HG03103 (cell line): ENCODE data around the gene EPHB1.

ENCODE experiments used
- ATAC-seq: cut with Tn5 transposase; IDR thresholded peaks from one replicate; pipeline ENCODE4 v1.9.1; 2021; ENCODE audit warnings: low read depth; ENCODE audit not compliant: unreplicated experiment

The EPHB1 gene

DNA sequence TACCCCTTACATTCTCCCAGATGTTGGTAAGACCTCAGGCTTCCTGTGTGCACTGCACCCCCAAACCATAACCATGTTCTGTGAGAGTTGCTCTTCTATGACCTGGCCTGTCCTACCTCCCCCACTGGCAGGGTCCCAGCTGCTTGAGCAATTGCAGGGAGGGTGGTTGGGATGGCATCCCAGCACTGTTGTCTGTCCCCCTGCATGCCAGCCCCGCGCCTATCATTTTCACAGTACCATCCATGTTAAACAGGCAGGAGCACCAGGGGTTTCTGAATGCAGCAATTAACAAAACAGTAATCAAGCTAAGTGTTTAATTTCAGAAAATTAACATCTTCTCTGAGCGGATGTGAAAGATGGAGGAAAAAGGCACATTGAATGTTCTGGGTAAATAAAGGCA is 345.5 kb downstream of the EPHB1 start:
- ATAC-seq = no peak

DNA sequence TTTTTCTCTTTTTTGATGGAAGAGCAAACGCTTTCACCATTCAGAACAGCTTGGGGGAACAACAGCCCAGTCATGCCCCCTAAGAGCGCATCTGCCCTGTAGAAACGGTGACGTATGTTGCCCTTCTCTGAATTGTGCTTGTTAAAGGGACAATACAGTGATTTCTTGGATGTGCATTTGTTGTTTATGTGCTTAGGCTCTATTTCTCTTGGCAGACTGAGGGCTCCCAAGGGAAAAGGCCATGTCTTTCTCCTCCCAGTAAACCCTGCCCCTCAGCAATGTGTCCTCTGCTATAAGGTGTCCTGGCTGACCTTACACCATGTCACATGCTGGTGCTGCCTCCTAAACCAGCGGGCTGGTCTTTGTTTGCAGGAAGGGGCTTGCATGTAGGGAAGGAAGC is 346.1 kb downstream of the EPHB1 start:
- no peak for ATAC-seq

DNA sequence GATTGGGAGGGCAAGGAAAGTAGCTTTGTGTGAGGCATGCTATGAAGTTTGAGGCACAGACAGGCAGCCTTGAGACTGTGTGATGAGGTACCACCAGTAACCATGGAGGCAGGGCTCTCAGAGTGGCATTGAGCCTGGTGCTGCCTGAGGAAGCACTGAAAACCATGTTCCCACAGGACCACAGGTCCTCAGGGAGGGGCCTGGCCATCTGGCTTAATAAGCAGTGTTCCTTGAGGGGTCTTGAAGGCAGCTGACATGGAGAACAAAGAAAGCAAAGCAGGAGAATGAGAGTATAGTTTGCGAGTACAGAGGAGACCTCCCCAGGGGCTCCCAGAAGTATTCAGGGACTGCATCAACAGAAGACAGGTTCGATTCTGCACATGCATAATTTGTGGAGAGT is 346.6 kb downstream of the EPHB1 start:
- no peak for ATAC-seq

DNA sequence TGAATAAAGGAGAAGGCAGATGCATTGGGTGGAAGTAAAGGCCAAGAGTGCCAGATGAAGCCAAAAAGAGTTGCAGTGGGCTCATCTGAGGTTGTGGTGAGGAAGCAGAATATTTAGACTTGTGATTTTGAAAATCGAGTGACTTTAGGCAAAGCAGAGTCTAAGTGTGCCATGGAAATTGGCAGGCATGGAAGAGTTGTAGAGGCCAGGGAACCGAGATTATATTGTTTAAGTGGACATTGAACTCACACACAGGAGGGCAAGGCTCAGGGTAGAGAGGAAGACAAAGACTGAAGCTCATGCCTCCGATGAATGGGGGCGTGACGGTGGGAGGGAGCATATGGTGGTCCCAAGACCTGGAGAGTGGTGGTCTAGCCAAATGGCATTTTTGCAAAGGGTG is 347.5 kb downstream of the EPHB1 start:
- no peak for ATAC-seq

DNA sequence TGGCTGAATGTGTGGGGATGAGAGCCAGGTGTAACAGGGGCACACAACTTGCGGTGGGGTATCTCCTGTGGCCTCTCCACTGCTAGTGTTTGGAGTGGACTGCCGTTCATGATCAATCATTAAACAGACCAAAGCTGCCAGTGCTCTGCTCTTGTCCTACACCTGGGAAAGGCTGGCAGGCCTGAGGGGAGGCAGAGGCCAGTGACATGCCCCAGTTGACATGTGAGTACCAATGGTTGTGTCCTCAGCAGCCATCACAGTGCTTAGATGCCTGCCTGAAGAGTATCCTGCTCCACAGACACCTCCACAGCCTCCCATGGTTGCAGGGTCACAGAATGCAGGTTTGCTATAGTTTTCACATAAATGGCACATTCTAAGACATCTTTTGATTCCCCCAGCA is 348.4 kb downstream of the EPHB1 start:
- ATAC-seq = no peak

DNA sequence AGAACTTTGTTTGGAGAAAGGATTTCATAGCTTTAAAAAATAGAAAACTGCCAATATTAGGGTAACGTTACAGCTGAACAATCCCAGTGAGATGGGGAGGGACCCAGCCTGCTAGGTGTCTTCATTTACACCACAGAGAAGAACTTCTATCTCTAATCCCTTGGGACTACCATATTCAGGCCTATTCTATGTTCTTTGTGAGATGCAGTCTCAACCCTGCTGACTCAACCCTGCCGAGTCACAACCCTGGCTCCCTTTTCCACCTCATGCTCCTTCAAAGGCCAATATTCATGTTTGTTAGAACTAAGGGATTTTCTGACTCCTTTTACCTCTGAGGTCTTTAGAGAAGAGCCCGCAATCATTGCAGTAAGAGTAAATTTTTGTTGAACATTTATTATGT is 350.5 kb downstream of the EPHB1 start:
- no peak for ATAC-seq

DNA sequence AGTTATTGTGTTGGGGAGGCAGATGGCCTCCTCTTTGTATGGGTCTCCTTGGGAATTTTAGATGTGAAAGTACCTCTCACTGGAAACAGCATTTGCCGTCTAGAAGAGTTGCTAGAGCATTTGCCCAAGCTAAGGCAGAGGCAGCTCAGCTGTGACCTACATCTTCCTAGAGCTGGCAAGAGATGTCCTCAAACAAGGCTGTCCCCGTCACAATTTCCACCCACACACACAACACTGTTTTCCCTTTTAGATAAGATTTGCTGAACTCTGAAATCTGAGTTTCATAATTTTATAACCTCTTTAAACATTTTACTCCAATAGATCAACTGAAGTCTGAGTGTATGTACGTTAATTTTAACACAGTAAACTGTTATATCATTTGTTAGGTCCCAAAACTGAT is 352.6 kb downstream of the EPHB1 start:
- no peak for ATAC-seq

DNA sequence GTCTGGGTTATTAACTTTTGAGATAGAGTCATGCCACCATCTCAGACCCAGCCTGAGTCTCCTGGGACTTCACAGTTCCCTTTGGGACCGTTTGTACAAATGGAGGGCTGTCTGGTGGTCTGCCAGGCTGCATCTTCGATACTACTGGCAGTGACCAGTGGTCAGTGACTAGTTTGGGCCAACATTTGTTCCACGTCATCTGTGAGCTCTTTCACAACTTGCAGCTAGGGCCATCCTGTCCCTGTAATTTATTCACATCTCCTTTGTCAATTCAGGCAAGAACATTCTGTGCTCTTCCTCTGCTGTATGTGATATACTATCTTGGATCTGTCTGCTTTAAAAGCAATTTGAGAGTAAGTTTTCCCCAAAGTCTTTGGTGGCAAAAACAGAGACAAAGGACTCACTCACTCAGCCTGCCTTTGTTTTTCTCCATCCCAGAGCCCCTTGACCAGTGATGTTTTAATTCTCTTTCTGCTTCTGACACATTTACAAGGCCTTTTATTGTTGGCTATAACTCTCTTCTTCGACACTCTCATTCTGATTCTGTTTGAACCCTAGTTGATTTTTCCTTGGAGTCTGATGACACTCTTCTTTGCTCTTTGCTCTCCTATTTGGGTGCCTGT is 353.4 kb downstream of the EPHB1 start:
- no peak for ATAC-seq

DNA sequence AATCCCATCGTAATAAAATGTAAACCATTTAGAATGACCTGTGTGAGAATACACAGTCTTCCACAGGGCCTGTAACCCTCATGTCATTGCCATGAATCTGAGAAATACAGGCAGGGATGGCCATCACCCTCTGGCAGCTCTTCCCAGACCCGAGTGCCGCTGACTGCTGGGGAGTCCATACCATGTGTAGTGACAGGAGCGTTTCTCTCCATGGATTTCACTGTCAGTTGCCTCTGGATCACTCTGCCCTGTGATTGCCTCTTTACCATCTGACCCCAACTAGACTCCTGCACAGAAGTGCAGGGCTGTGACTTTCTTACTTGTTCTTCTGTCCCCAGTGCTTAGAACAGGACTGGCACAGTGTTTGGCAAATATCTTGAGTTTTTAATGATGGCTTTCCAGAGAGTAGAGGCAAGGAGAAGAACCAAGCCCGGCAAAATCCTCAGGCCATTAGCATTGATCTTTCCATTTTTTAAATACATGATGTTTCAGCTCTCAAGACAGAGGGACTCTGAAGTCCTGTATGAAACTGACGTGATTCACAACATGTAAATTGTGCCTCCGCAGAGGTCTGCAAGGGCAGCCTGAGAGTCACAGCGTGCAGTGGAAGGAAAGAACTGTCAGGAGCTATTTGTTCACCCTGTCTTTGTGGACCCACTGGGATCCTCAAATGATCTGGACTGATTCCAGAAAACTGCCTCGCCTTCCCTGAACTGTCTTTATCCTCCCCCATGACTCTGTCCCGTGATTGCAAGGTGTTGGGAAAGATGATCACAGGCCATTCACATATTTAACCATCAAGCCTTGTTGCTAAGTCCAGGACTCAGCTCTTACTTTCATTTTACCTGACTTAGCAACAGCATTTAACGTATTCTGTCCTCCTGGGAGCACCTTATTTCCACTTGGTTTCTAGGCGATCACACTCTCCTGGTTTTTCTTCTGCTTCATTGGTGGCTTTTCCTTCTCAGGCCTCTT is 354.9 kb downstream of the EPHB1 start:
- no peak for ATAC-seq

DNA sequence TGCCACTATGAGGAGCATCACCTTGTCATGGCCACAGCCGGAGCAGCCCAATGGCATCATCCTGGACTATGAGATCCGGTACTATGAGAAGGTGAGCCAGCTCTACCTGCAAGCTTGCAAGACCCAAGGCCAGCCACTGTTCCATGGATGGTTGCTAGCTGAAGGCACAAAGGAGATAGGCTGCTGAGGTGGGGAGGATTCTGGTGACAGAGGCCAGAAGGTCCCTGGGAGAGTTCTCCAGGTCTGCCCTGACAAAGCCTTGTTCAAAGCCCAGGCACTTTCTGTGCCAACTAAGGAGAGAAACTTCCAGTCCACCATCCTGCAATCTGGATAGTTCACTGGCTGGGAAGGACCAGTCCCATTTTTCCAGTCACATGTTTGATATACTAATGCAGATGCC is 359.1 kb downstream of the EPHB1 start:
- no peak for ATAC-seq

DNA sequence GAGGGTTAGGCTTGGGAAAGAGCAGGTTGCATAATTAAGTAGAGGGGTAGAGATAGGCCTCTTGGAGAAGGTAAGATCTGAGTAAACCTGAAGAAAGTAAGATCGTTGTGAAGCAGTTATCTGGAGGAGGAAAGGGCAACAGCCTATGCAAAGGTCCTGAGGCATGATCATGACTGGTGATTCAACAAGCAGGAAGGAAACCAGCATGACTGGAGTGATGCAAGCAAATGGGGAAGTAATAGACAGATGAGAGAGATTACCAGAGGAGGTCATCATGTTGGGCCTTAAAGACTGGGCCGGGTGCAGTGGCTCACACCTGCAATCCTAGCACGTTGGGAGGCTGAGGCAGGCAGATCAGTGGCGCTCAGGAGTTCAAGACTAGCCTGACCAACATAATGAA is 360.2 kb downstream of the EPHB1 start:
- ATAC-seq = no peak

DNA sequence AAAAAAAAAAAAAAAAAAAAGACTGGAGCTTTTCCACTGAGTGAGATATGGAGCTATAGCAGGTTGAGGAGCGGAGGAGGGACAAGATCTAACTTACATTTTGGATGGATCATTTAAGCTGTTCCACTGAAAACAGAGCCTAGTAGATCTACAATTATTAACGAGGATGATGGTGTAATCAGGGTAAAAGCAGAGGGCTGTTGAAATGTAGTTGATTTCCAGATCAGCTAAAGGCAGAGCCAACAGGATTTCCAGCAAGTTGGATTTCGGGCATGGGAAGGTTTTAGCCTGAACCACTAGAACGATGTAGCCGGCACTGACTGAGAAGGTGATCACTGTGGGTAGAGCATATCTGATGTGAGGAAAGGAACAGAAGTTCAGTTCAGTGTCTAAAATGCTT is 360.7 kb downstream of the EPHB1 start:
- no peak for ATAC-seq

DNA sequence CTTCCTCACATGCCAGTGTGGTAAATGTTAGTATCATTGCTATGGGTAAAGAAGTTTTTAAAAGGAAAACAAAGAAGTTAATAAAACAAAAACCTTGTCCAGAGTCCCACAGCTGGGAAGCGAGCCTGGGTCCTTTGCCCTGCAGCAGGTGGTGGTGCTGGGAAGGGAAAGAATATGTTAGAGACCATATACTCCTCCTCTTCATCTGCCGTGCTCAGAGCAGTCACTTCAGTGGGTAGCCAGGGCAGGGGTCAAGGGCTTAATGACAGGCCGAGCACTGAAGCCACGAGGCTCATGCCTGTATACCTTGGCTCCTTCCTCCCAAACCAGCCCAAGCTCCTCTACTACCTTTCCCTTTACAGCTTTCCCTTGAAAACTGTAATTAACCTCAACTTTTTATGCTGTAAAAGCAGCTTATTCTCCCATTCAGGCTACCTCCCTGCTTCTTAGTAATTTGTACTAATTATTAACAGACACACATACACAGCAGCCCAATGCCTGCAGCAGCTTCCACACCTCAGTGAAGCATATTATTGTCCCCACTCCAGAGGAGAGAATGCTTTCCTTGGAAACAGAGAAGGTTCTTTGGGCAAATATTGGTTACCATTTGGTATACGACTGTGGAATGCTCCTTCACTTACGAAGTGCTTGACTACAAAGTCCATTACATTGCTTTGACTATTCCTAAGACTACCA is 362.1 kb downstream of the EPHB1 start:
- ATAC-seq = no peak

DNA sequence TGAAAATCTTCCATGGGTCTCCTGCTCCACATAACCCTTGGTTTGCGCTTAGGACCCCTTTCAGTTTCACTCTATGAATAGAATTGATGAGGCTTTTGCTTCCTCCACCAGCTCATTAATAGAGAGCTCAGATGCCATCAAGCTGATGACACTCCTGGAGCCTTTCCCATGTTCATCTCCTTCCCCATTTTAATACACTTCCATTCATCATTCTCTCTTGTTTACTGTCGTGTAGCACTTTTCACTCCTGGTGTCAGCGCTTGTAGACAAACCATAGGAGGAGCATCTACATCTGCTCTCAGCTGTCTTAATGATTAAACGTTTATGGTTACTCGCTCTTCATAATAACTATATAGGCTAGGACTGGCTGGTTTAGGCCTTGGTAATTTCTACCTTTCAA is 363.5 kb downstream of the EPHB1 start:
- ATAC-seq = no peak

DNA sequence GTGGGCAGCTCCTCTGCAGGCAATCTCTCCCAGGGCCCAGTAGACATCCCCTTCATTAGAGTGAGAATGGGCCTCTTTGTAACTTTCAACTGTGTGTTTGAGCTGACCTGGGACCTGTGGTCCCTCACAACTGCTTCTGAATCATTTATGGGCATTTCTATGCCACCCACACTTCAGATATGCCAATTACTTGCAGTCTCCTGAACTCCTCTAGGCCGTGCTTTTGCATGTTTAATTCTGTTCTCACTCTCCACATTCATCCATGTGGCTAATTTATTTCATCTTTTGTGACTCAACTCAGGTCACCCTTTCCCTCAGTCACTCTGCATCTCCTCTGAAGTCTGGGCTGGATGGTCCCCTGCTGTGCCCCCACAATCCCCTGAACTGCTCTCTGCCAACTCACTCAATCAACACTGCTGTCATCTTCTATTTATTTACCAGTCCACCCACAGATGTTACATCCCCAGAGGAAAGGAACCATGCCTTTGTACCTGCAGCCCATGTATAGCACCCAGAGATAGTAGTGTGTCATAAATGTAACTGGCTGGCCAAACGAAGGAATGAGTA is 364.7 kb downstream of the EPHB1 start:
- ATAC-seq = no peak

DNA sequence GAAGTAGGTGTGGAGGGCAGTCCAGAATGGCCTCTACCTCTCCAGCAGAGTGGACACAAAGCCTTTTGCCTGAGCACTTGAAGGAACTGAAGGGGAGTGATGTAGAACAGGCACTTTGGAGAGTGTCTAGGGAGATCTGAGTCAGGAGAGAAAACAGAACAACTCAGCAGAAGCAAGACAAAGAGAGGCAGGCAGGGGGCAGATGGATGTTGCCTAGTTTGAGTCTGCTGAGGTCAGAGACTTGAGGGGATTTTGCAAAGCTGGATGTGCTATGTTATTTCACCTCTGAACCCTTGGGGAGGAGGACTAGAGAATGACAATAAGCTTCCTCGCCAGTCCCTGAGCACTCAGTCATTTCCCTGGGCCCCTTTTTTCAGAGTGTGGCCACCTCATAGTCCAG is 366.4 kb downstream of the EPHB1 start:
- no peak for ATAC-seq

DNA sequence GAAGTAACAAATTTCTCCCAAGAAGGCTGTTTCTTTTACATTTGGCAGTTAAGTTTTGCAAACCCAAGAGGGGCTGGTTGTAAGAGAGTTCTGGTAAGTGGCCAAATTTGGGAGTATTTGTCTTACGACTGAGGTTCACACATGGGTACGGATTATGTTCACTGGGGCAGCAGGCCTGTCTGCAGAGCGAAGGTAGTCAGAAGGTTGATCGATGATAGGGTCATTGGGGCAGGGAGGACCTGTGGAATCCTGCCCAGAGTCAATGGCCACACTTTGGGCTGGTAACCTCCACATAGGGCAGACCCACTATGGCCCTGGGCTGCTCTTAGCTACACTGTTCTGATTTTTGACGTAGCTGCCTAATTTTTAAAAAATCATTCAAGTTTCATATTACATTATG is 368.6 kb downstream of the EPHB1 start:
- ATAC-seq = no peak

DNA sequence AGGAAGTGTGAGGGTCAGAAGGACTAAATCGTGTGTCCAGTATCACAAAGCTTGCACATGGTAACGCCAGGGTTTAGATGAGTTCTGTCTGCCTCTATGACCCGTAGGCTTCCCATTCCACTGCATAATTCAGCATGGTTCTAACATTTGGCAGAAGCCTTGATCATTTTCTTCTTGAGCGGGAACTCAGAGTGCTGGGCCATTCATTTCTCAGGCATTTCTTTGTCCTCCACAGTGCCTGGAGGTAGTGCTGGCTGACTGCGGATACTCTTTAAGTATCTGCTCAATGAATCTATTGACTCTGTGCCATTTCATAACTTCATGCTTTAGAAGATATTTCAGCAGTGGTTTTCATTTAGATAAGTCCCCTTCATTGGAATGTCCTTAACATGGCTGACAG is 370.2 kb downstream of the EPHB1 start:
- no peak for ATAC-seq

DNA sequence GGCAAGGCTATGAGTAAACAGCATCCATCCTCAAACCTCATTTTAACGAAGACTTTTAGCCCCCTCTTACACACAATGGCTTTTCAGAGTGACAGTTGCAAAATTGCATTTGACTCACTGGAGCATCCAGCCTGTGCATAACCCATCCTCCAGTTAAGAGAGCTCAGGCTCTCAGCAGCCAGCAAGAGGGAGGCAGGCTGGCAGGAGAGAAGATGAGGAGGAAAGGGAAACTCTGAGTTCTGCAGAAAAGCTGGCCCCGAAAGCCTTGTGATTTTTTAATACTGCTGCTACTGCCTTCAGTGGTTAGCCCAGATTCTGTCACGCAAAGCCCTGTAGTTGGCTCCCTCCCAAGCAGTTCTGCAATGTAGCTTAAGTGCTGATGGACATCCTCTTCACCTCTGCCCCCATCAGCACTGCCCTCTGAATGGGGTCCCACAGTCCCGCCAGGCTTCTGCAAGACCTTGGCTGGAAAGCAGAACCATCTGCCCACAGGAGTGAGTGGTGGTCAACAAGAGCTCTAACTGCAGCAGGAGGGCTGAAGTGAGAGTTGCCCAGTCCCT is 371.3 kb downstream of the EPHB1 start:
- ATAC-seq = no peak

DNA sequence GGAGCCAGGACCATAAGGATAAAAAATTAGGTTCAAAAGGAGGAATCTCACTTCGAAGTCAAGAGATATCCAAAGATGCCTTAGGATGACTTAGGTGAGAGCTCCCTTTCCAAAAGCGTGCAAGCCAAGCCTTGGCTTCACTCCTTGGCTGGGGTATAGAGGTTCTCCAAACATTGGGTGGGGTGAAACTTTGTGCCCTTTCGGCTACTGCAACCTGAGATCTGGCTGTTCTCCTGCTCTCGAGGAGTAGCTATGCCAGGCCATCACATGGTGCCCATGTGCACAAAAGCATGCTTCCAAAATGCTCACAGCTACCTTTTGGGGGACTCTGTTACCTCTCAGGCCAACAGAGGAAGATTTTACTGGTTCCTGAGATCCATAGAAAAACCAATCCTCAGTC is 373.8 kb downstream of the EPHB1 start:
- ATAC-seq = no peak

DNA sequence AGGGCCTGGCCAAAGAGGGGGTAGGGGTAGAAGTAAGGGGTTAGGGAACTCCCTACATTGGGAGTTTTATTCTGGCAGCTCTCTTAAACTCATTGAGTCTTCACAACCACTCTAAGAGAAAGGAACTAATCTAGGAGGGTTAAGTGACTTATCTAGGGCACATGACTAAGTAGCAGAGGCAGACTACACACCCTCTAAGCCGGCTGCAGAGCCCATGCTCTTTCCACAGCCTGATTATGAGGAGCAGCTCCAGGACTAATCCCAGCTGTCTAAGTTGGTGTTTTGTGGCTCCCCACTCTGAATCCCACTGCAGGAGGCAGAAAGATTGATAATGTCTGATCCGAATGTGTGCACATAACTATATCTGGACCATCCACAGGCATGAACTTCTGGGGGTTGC is 374.6 kb downstream of the EPHB1 start:
- no peak for ATAC-seq
